HepG2 (cell line): ENCODE data around the gene CLASRP. TPM values are rescaled to one million over a fixed set of nuclear protein-coding genes. Genes with fewer than 3 reads are reported as not detected.
A peak's percentile ranks its signal among the peaks of the same experiment; 100 is the strongest.

Experiments used
- AGO1 ChIP-seq: fragments of 200-400 bp; formaldehyde crosslinking; IDR thresholded peaks from 2 replicates; pipeline ENCODE4 v1.6.1; 2017; ENCODE audit warnings: mild to moderate bottlenecking, low read depth, low read length, moderate library complexity; ENCODE audit not compliant: poor library complexity, severe bottlenecking
- ARNT2 ChIP-seq: sonication (generic); formaldehyde crosslinking; IDR thresholded peaks from 2 replicates; pipeline ENCODE4 v1.8.0; 2022; ENCODE audit warnings: mild to moderate bottlenecking, low read depth, missing genetic modification reagents, moderate library complexity
- ELF1 ChIP-seq: sonication (generic); formaldehyde crosslinking; IDR thresholded peaks from 2 replicates; pipeline ENCODE4 v1.4.0; 2020; ENCODE audit warnings: missing genetic modification reagents
- NCOA5 ChIP-seq: sonication (generic); formaldehyde crosslinking; IDR thresholded peaks from 2 replicates; pipeline ENCODE4 v1.4.0; 2020; ENCODE audit warnings: missing genetic modification reagents
- NFE2L1 ChIP-seq: sonication (generic); formaldehyde crosslinking; IDR thresholded peaks from 2 replicates; pipeline ENCODE4 v1.4.0; 2020; ENCODE audit warnings: missing genetic modification reagents, mild to moderate bottlenecking, borderline replicate concordance
- RFXAP ChIP-seq: sonication (generic); formaldehyde crosslinking; IDR thresholded peaks from 2 replicates; pipeline ENCODE4 v1.4.0; 2020; ENCODE audit warnings: missing genetic modification reagents, borderline replicate concordance
- SNAI1 ChIP-seq: sonication (generic); formaldehyde crosslinking; IDR thresholded peaks from 2 replicates; pipeline ENCODE4 v1.5.0; 2020; ENCODE audit warnings: mild to moderate bottlenecking, missing genetic modification reagents, borderline replicate concordance
- SRSF4 ChIP-seq: fragments of 200-400 bp; formaldehyde crosslinking; IDR thresholded peaks from one replicate; pipeline ENCODE4 v1.6.1; 2018; ENCODE audit warnings: mild to moderate bottlenecking, low read depth, low read length, moderate library complexity; ENCODE audit not compliant: poor library complexity, severe bottlenecking
- TFDP1 ChIP-seq: IDR thresholded peaks from 2 replicates; pipeline ENCODE4 v1.6.1; 2016; ENCODE audit warnings: missing compliant biosample characterization, missing genetic modification reagents, borderline replicate concordance
- TMF1 ChIP-seq: sonication (generic); formaldehyde crosslinking; IDR thresholded peaks from 2 replicates; pipeline ENCODE4 v1.8.1; 2022; ENCODE audit warnings: low read depth, missing genetic modification reagents
- ZBED4 ChIP-seq: sonication (generic); formaldehyde crosslinking; IDR thresholded peaks from 2 replicates; pipeline ENCODE4 v1.4.0; 2020; ENCODE audit warnings: missing genetic modification reagents, borderline replicate concordance
- ZBTB20 ChIP-seq: sonication (generic); formaldehyde crosslinking; IDR thresholded peaks from 2 replicates; pipeline ENCODE4 v1.8.1; 2023; ENCODE audit warnings: missing genetic modification reagents, low read depth, mild to moderate bottlenecking, borderline replicate concordance
- ZFP62 ChIP-seq: sonication (generic); formaldehyde crosslinking; IDR thresholded peaks from 2 replicates; pipeline ENCODE4 v1.4.0; 2020; ENCODE audit warnings: missing genetic modification reagents
- ZNF33B ChIP-seq: sonication (generic); formaldehyde crosslinking; IDR thresholded peaks from 2 replicates; pipeline ENCODE4 v1.5.1; 2020; ENCODE audit warnings: mild to moderate bottlenecking, missing genetic modification reagents
- ZNF446 ChIP-seq: sonication (generic); formaldehyde crosslinking; IDR thresholded peaks from 2 replicates; pipeline ENCODE4 v1.5.0; 2020; ENCODE audit warnings: mild to moderate bottlenecking, missing genetic modification reagents
- ZNF549 ChIP-seq: sonication (generic); formaldehyde crosslinking; IDR thresholded peaks from 2 replicates; pipeline ENCODE4 v1.5.0; 2020; ENCODE audit warnings: missing genetic modification reagents
- ZNF724P ChIP-seq: sonication (generic); formaldehyde crosslinking; IDR thresholded peaks from 2 replicates; pipeline ENCODE4 v1.8.0; 2022; ENCODE audit warnings: missing genetic modification reagents, borderline replicate concordance
- ZNF746 ChIP-seq: sonication (generic); formaldehyde crosslinking; IDR thresholded peaks from 2 replicates; pipeline ENCODE4 v1.8.0; 2022; ENCODE audit warnings: mild to moderate bottlenecking, missing genetic modification reagents
- ZSCAN12 ChIP-seq: sonication (generic); formaldehyde crosslinking; IDR thresholded peaks from 2 replicates; pipeline ENCODE4 v1.9.0; 2021; ENCODE audit warnings: mild to moderate bottlenecking, missing genetic modification reagents
- polyA plus RNA-seq, 8 experiments: library from polyadenylated mRNA; depleted of rRNA in 3 of 8; stranded (reverse) in 7 of 8; unstranded in 1 of 8; fragments of >200 nt; fragmentation: Illumina TruSeq in 4 of 8; extraction: Trizol in 4 of 8; gene quantifications; 2 replicates each; pipeline versions ENCODE4 v1.2.1 to v1.2.3, GENCODE V29; 2011 to 2016; ENCODE audit warnings: low read depth in 4 of 8, missing spikeins in 1 of 8, mixed read lengths in 1 of 8; ENCODE audit not compliant: insufficient read depth in 1 of 8
- total RNA-seq, 5 experiments: library from RNA; depleted of rRNA; stranded (reverse); fragments of >200 nt; fragmentation: Illumina TruSeq; extraction: Trizol; gene quantifications; 2 replicates each; pipeline ENCODE4 v1.2.3, GENCODE V29; 2016; ENCODE audit warnings: low read depth in 1 of 5
- TF ChIP-seq, protein P1 (sequence below): sonication (generic); formaldehyde crosslinking; IDR thresholded peaks from 2 replicates; pipeline ENCODE4 v1.9.0; 2022; ENCODE audit warnings: low read depth, missing genetic modification reagents

Gene CLASRP
- total and polyA plus RNA-seq, 2 of the 13 experiments (the other 11 are each of a cell fraction or from before 2014, with no cell fraction given), result 32.0 to 51.4 TPM

GRCh38 chr19:45038931-45039893 lies at the start of gene CLASRP (continued):
- TF ChIP-seq TMF1 (CRISPR knock-in tag) (0 out of 2 replicates have a peak, but pooled peaks have one; percentile 74), ARNT2 (CRISPR knock-in tag) (peak; percentile 88), ZFP62 (CRISPR knock-in tag) (0 out of 2 replicates have a peak, but pooled peaks have one; percentile 26), ZNF724P (CRISPR knock-in tag) (0 out of 2 replicates have a peak, but pooled peaks have one; percentile 23), NFE2L1 (CRISPR knock-in tag) (0 out of 2 replicates have a peak, but pooled peaks have one; percentile 33), ZNF446 (CRISPR knock-in tag) (no peak), ZSCAN12 (CRISPR knock-in tag) (peak; percentile 52), ZNF746 (no peak), RFXAP (peak; percentile 69; the same call in 1 of the 2 replicates), AGO1 (peak; percentile 80), ZBTB20 (no peak), ZNF549 (CRISPR knock-in tag) (no peak), SRSF4 (no peak), ELF1 (CRISPR knock-in tag) (peak; percentile 87), TFDP1 (peak; percentile 53; the same call in 1 of the 2 replicates), ZNF33B (CRISPR knock-in tag) (peak; percentile 84), SNAI1 (CRISPR knock-in tag) (peak; percentile 80; the same call in 1 of the 2 replicates), NCOA5 (CRISPR knock-in tag) (no peak), ZBED4 (peak; percentile 57; the same call in 1 of the 2 replicates)
- TF ChIP-seq, protein P1, sequence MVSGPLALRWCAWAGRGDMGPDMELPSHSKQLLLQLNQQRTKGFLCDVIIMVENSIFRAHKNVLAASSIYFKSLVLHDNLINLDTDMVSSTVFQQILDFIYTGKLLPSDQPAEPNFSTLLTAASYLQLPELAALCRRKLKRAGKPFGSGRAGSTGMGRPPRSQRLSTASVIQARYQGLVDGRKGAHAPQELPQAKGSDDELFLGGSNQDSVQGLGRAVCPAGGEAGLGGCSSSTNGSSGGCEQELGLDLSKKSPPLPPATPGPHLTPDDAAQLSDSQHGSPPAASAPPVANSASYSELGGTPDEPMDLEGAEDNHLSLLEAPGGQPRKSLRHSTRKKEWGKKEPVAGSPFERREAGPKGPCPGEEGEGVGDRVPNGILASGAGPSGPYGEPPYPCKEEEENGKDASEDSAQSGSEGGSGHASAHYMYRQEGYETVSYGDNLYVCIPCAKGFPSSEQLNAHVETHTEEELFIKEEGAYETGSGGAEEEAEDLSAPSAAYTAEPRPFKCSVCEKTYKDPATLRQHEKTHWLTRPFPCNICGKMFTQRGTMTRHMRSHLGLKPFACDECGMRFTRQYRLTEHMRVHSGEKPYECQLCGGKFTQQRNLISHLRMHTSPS (CRISPR knock-in tag), result 0 out of 2 replicates have a peak, but pooled peaks have one; percentile 21
